Spleen (tissue), 11 donors: ENCODE measurements around the gene PEA15. TPM values are rescaled to one million over a fixed set of nuclear protein-coding genes. Genes with fewer than 3 reads are reported as not detected.

Experiments used
- DNase-seq: peaks from one replicate; pipeline ENCODE4 v3.0.0-alpha.2; 2020
- H3K27ac ChIP-seq, 8 donors: fragments of 200-600 bp; sonication (generic) in 7 of 8; 1 replicate in 4 of 8; 2 replicates in 4 of 8; pipeline versions ENCODE4 v1.5.0 to v1.8.0; 2016 to 2021; ENCODE audit warnings: inconsistent platforms in 4 of 8, mild to moderate bottlenecking in 4 of 8, moderate library complexity in 1 of 8
- H3K27me3 ChIP-seq, 7 donors: fragments of 200-600 bp; sonication (generic) in 6 of 7; replicated peaks in 1 of 7; 1 replicate in 4 of 7; 2 replicates in 3 of 7; pipeline versions ENCODE4 v1.5.0 to v1.8.0; 2016 to 2021; ENCODE audit warnings: inconsistent platforms in 3 of 7, mild to moderate bottlenecking in 1 of 7
- H3K36me3 ChIP-seq, 6 donors: fragments of 200-600 bp; sonication (generic) in 5 of 6; 1 replicate in 4 of 6; 2 replicates in 2 of 6; pipeline versions ENCODE4 v1.5.0 to v1.8.0; 2016 to 2021; ENCODE audit warnings: inconsistent platforms in 2 of 6
- H3K4me1 ChIP-seq, 6 donors: fragments of 200-600 bp; sonication (generic) in 5 of 6; 1 replicate in 3 of 6; 2 replicates in 3 of 6; pipeline versions ENCODE4 v1.5.0 to v1.8.0; 2016 to 2021; ENCODE audit warnings: inconsistent platforms in 3 of 6
- H3K4me3 ChIP-seq, 8 donors: fragments of 200-600 bp; sonication (generic) in 7 of 8; 1 replicate in 4 of 8; 2 replicates in 4 of 8; pipeline versions ENCODE4 v1.5.0 to v1.8.0; 2016 to 2021; ENCODE audit warnings: inconsistent platforms in 4 of 8, mild to moderate bottlenecking in 4 of 8, moderate library complexity in 2 of 8
- H3K9me3 ChIP-seq, 8 donors: fragments of 200-600 bp; sonication (generic) in 7 of 8; 1 replicate in 4 of 8; 2 replicates in 4 of 8; pipeline versions ENCODE4 v1.5.0 to v1.8.0; 2016 to 2021; ENCODE audit warnings: inconsistent platforms in 4 of 8
- POLR2A ChIP-seq, 3 donors: fragments of 450-650 bp; IDR thresholded peaks; one replicate each; pipeline ENCODE4 v1.5.1; 2017; ENCODE audit warnings: antibody characterized with exemption in 3 of 3, mild to moderate bottlenecking in 1 of 3
- POLR2AphosphoS5 ChIP-seq, 3 donors: sonication (generic); formaldehyde crosslinking; IDR thresholded peaks; one replicate each; pipeline ENCODE4 v1.5.1; 2017; ENCODE audit warnings: antibody characterized with exemption in 3 of 3
- WGBS, 5 donors: extraction: QIAGEN DNeasy Blood & Tissue Kit in 3 of 5; methylation state at CpG; one replicate each; pipeline versions ENCODE4 v1.1.5 to v1.1.7; 2013 to 2018; 5-methylcytosine and 5-hydroxymethylcytosine counted together
- intact Hi-C: fragments of 100-400 bp; cut with DNase I; formaldehyde crosslinking; loops from one replicate; pipeline ENCODE4 v1.15.0; 2023; ENCODE audit warnings: low total_unique reads
- polyA plus RNA-seq, 3 donors: library from polyadenylated mRNA; stranded (reverse); fragments of 200-250 nt; gene quantifications; one replicate each; pipeline ENCODE4 v1.2.1, GENCODE V29; 2013
- total RNA-seq, 7 donors: library from RNA; depleted of rRNA in 3 of 7; stranded (reverse); fragments of >200 nt in 3 of 7; fragmentation: NEBNext Ultra II Directional in 4 of 7; extraction: Animal tissue kit (Norgen Biotek cat#: 25700) in 4 of 7; gene quantifications; one replicate each; pipeline versions ENCODE4 v1.1.0 to v1.2.1, GENCODE V29; 2016 to 2021
- TF ChIP-seq, protein P1 (sequence below), 11 experiments: fragments of 200-600 bp in 7 of 11; fragments of 450-650 bp in 4 of 11; sonication (generic) in 4 of 11; IDR thresholded peaks in 8 of 11; conservative IDR thresholded peaks in 3 of 11; 1 replicate in 7 of 11; 2 replicates in 4 of 11; pipeline versions ENCODE4 v1.4.0 to v1.8.0; 2016 to 2021; ENCODE audit warnings: antibody characterized with exemption in 11 of 11, inconsistent platforms in 4 of 11, mild to moderate bottlenecking in 1 of 11
- donor health status: healthy with polysubstance abuse.
- donor health status: DM: no; HTN: no; CAD: no; lungs with moderate emphysema.
- donor health status: DM: no; HTN: no; CAD: no.
- donor health status: Bipolar disorder and iron deficiency.
- donor health status: healthy.
- donor health status: DM: no; HTN: no; CAD: no.
- donor health status: DM: yes; HTN: yes; CAD: no.

The PEA15 gene
- total and polyA plus RNA-seq, 10 donors: 73.4 to 167 (median 106) TPM

DNA sequence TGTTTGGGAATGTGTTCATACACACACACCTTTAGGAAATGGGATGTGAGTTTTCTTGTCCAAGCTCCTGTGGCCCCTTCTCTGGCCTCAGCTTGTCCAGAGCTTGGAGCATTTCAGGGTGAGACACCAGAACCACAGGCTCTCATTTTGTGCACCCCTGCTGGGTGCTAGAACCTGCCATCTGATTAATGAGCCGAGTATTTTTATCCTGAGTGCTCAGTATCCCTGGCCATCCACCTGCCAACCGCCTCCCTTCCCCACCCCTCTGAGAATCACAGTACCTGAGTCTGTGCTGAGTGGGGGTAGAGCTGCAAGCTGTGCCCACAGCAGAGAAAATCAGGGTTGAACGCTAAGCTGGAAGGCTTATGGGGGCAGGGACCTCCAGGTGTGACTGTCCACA lies 13.4 kb upstream of the PEA15 start:
- TF ChIP-seq POLR2A (IDR thresholded peaks at IDR 0.05) (no peak), POLR2AphosphoS5 (IDR thresholded peaks at IDR 0.05) (no peak)
- TF ChIP-seq, protein P1, sequence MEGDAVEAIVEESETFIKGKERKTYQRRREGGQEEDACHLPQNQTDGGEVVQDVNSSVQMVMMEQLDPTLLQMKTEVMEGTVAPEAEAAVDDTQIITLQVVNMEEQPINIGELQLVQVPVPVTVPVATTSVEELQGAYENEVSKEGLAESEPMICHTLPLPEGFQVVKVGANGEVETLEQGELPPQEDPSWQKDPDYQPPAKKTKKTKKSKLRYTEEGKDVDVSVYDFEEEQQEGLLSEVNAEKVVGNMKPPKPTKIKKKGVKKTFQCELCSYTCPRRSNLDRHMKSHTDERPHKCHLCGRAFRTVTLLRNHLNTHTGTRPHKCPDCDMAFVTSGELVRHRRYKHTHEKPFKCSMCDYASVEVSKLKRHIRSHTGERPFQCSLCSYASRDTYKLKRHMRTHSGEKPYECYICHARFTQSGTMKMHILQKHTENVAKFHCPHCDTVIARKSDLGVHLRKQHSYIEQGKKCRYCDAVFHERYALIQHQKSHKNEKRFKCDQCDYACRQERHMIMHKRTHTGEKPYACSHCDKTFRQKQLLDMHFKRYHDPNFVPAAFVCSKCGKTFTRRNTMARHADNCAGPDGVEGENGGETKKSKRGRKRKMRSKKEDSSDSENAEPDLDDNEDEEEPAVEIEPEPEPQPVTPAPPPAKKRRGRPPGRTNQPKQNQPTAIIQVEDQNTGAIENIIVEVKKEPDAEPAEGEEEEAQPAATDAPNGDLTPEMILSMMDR (IDR thresholded peaks at IDR 0.05 in 8 of 11, conservative IDR thresholded peaks at IDR 0.05 in 3 of 11): no peak
- intact Hi-C loops: loop anchor here (5.0 kb wide), 2 partner anchors 101 to 186 kb away; no protein-coding TSS in a partner anchor
- no peak for DNase-seq
- Histone ChIP-seq H3K27me3 (no peaks in the 10 kb centered on the region), H3K9me3 (no peaks in the 10 kb centered on the region), H3K4me3 (no peak overlapping the region), H3K27ac (no peak overlapping the region), H3K36me3 (no peaks in the 10 kb centered on the region), H3K4me1 (peaks cover 0 to 21% (median 12%) of the 10 kb centered on the region in 6 donors)
- 85 to 99% (median 87%) methylated on average over 3 of the region's 3 CpGs for WGBS, 5 donors

DNA sequence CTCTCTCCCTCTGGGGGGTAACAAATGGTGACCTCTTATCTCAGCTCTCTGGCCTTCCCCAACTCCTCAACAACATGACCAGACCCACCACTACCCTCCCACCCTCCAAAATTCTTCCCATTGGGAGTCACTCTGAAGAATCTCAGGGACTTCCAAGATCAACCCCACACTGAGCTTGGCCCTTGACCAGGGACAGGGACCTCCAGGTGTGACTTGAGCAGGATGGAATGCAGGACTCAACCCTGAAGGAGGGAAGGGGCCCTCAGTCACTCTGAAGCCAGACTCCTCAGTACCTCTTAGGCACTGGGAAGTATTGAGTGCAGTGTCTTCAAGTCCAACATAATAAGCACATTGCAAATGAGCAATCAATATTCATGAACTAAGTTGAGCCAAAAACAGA lies 12.9 kb upstream of the PEA15 start:
- no peaks in the 10 kb centered on the region for H3K36me3 ChIP-seq
- no peaks in the 10 kb centered on the region for H3K9me3 ChIP-seq
- H3K4me3 ChIP-seq: no peak overlapping the region
- no peak overlapping the region for H3K27ac ChIP-seq
- no peak for DNase-seq
- TF ChIP-seq, protein P1 (IDR thresholded peaks at IDR 0.05 in 8 of 11, conservative IDR thresholded peaks at IDR 0.05 in 3 of 11): no peak
- TF ChIP-seq POLR2A (IDR thresholded peaks at IDR 0.05) (no peak), POLR2AphosphoS5 (IDR thresholded peaks at IDR 0.05) (no peak)
- intact Hi-C loops: loop anchor here (5.0 kb wide), 2 partner anchors 100 to 185 kb away; no protein-coding TSS in a partner anchor
- H3K4me1 ChIP-seq: peaks cover 0 to 21% (median 12%) of the 10 kb centered on the region in 6 donors
- no peaks in the 10 kb centered on the region for H3K27me3 ChIP-seq

DNA sequence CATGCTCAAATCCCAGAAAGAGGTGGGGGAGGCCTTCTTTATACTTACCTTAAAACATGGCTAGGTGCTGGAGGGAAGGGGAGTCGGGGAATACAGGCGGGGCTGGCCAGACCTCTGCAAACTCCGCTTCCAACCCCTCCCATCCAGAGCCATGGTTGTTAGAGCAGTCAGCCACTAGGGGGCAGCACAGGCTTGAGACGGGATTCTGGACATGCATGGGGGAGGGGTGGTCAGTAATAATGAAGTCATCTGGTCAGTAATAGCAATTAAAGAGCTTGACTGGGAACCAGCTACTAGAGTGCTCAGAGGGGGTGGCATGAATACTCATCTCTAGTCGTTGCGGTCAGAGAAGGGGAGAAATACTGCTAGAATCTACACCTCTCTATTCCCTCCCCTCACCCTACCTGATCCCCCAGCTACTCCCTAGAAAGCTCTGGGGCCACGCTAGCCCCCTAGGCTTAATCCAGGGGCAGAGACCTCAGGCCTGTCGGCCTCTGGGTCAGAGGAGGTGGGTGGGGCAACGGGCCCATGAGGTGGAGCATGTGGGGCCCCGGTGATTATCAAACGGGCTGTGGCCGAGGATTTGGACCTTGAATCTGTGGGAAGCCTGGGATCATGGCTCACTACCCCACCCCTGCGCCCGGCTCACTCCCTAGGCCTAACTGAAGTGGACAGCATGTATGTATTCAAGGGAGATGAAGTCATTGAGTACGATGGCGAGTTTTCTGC lies 11.9 kb upstream of the PEA15 start:
- H3K4me3 ChIP-seq: no peak overlapping the region
- H3K36me3 ChIP-seq: no peaks in the 10 kb centered on the region
- peaks cover 0 to 21% (median 12%) of the 10 kb centered on the region in 6 donors for H3K4me1 ChIP-seq
- no peaks in the 10 kb centered on the region for H3K9me3 ChIP-seq
- H3K27ac ChIP-seq: peak overlapping the region in 2 of 8 donors; percentile 14 to 28
- WGBS, 5 donors: 30 to 40% (median 37%) methylated on average over 16 of the region's 16 CpGs
- peak; percentile 93 for DNase-seq
- H3K27me3 ChIP-seq: no peaks in the 10 kb centered on the region
- intact Hi-C loops: loop anchor here (5.0 kb wide), 2 partner anchors 99 to 184 kb away; no protein-coding TSS in a partner anchor
- TF ChIP-seq, protein P1 (IDR thresholded peaks at IDR 0.05 in 8 of 11, conservative IDR thresholded peaks at IDR 0.05 in 3 of 11): peak; percentile 87 to 96 (median 95)
- TF ChIP-seq POLR2AphosphoS5 (IDR thresholded peaks at IDR 0.05): peak in 1 of 3 donors; percentile 72
- no peak for TF ChIP-seq POLR2A (IDR thresholded peaks at IDR 0.05)
